K562 (cell line): Measurements from ENCODE around the gene GAA. TPM values are rescaled to one million over a fixed set of nuclear protein-coding genes. Genes with fewer than 3 reads are reported as not detected.

Source experiments
- AFF4 ChIP-seq: sonication (generic); formaldehyde crosslinking; IDR thresholded peaks from 2 replicates; pipeline ENCODE4 v1.8.0; 2023; ENCODE audit warnings: mild to moderate bottlenecking, missing genetic modification reagents
- BRCA1 ChIP-seq, 2 experiments: fragments of 450-650 bp in 1 of 2; sonication (generic) in 1 of 2; formaldehyde crosslinking in 1 of 2; IDR thresholded peaks; 2 replicates each; pipeline versions ENCODE4 v1.5.0 to v1.6.1; 2017 to 2020; ENCODE audit warnings: mild to moderate bottlenecking in 1 of 2, missing genetic modification reagents in 1 of 2
- ETV5 ChIP-seq: sonication (generic); formaldehyde crosslinking; IDR thresholded peaks from 2 replicates; pipeline ENCODE4 v1.4.0; 2020; ENCODE audit warnings: low read depth, mild to moderate bottlenecking, missing genetic modification reagents
- FOXA3 ChIP-seq, 2 experiments: fragments of 450-650 bp in 1 of 2; sonication (generic) in 1 of 2; formaldehyde crosslinking; IDR thresholded peaks in 1 of 2; conservative IDR thresholded peaks in 1 of 2; 2 replicates each; pipeline versions ENCODE4 v1.4.0 to v1.8.0; 2020 to 2022; ENCODE audit warnings: mild to moderate bottlenecking in 2 of 2, missing genetic modification reagents in 1 of 2
- GABPA ChIP-seq: fragments of 200-800 bp; sonication (Bioruptor generic); conservative IDR thresholded peaks from 2 replicates; pipeline ENCODE4 v1.6.1; 2016; ENCODE audit warnings: low read depth, missing genetic modification characterization, missing compliant biosample characterization
- HDAC1 ChIP-seq, 2 experiments: fragments of 450-650 bp; IDR thresholded peaks; 2 replicates each; pipeline ENCODE4 v1.6.1; 2016 to 2017; ENCODE audit warnings: inconsistent platforms in 1 of 2, mild to moderate bottlenecking in 1 of 2, moderate library complexity in 1 of 2
- HMGXB4 ChIP-seq: sonication (generic); formaldehyde crosslinking; IDR thresholded peaks from 2 replicates; pipeline ENCODE4 v1.8.1; 2023; ENCODE audit warnings: mild to moderate bottlenecking, missing genetic modification reagents
- HSF4 ChIP-seq: fragments of 250-450 bp; sonication (Bioruptor Pico); IDR thresholded peaks from 2 replicates; pipeline ENCODE4 v2.1.2; 2022; ENCODE audit warnings: mild to moderate bottlenecking, moderate library complexity, borderline replicate concordance
- MYNN ChIP-seq, 2 experiments: sonication (generic); formaldehyde crosslinking in 1 of 2; IDR thresholded peaks; 2 replicates each; pipeline versions ENCODE4 v1.5.0 to v1.6.1; 2016 to 2020; ENCODE audit warnings: antibody characterized with exemption in 1 of 2, missing genetic modification reagents in 1 of 2
- NR2C2 ChIP-seq, 2 experiments: fragments of 200-800 bp in 1 of 2; sonication (Bioruptor generic) in 1 of 2; sonication (generic) in 1 of 2; formaldehyde crosslinking in 1 of 2; IDR thresholded peaks; 2 replicates each; pipeline versions ENCODE4 v1.6.1 to v1.8.0; 2016 to 2022; ENCODE audit warnings: mild to moderate bottlenecking in 1 of 2, missing compliant biosample characterization in 1 of 2, missing genetic modification characterization in 1 of 2, missing genetic modification reagents in 1 of 2
- NR4A1 ChIP-seq, 2 experiments: fragments of 250-450 bp in 1 of 2; fragments of 450-650 bp in 1 of 2; sonication (Bioruptor Pico) in 1 of 2; IDR thresholded peaks; 2 replicates each; pipeline versions ENCODE4 v1.4.0 to v1.6.1; 2016 to 2020; ENCODE audit warnings: mild to moderate bottlenecking in 2 of 2, missing compliant biosample characterization in 1 of 2, missing genetic modification characterization in 1 of 2, moderate library complexity in 1 of 2
- PCBP1 ChIP-seq: fragments of 200-400 bp; formaldehyde crosslinking; IDR thresholded peaks from 2 replicates; pipeline ENCODE4 v1.6.1; 2018; ENCODE audit warnings: mild to moderate bottlenecking, low read depth, low read length; ENCODE audit not compliant: poor library complexity, severe bottlenecking
- SMARCA5 ChIP-seq: fragments of 450-650 bp; IDR thresholded peaks from 2 replicates; pipeline ENCODE4 v1.6.1; 2016
- TBP ChIP-seq: optimal IDR thresholded peaks from 2 replicates; pipeline ENCODE3; 2011; ENCODE audit warnings: low read depth, low read length, improper control_type of control experiment
- ZBTB26 ChIP-seq: fragments of 450-650 bp; formaldehyde crosslinking; IDR thresholded peaks from 2 replicates; pipeline ENCODE4 v1.4.0; 2022; ENCODE audit warnings: missing genetic modification characterization
- ZC3H4 ChIP-seq: sonication (generic); formaldehyde crosslinking; IDR thresholded peaks from 2 replicates; pipeline ENCODE4 v1.9.0; 2021; ENCODE audit warnings: missing genetic modification reagents, borderline replicate concordance
- ZNF143 ChIP-seq: sonication (generic); formaldehyde crosslinking; IDR thresholded peaks from 2 replicates; pipeline ENCODE4 v1.9.0; 2022; ENCODE audit warnings: mild to moderate bottlenecking, missing genetic modification reagents
- polyA plus RNA-seq, 8 experiments: library from polyadenylated mRNA; depleted of rRNA in 4 of 8; stranded (reverse) in 5 of 8; unstranded in 3 of 8; fragments of >200 nt; fragmentation: Nextera tagmentation in 2 of 8; fragmentation: Illumina TruSeq in 1 of 8; extraction: Ambion mirVana in 2 of 8; extraction: Trizol in 1 of 8; gene quantifications; 2 replicates each; pipeline versions ENCODE4 v1.2.1 to v1.2.3, GENCODE V29; 2011 to 2014; ENCODE audit warnings: inconsistent platforms in 1 of 8, missing spikeins in 1 of 8
- total RNA-seq, 7 experiments: library from RNA; depleted of rRNA in 6 of 7; stranded (reverse); fragments of >200 nt in 6 of 7; fragmentation: Illumina TruSeq in 2 of 7; extraction: Trizol in 2 of 7; gene quantifications; 2 replicates each; pipeline versions ENCODE4 v1.2.1 to v1.2.3, GENCODE V29; 2011 to 2021; ENCODE audit warnings: low replicate concordance in 1 of 7

GAA gene
- total and polyA plus RNA-seq, 9 of the 15 experiments (the other 6 are each of a cell fraction or from before 2014, with no cell fraction given) = 0.15 to 6.4 (median 1.7) TPM

GRCh38 chr17:80146121-80147034 is 45.0 kb downstream of the GAA start (continued):
- 0 out of 2 replicates have a peak, but pooled peaks have one; percentile 20 for TF ChIP-seq NR4A1 (CRISPR knock-in tag; IDR thresholded peaks at IDR 0.05)
- TF ChIP-seq NR4A1 (tag; IDR thresholded peaks at IDR 0.05) = no peak
- 0 out of 4 replicates have a peak, but pooled peaks of 1 of the 2 experiments have one; percentile 71 for TF ChIP-seq FOXA3 (CRISPR knock-in tag; conservative IDR thresholded peaks at IDR 0.05 in 1 of 2, IDR thresholded peaks at IDR 0.05 in 1 of 2)
- TF ChIP-seq GABPA (tag) = 0 out of 2 replicates have a peak, but pooled peaks have one; percentile 37
- TF ChIP-seq HSF4 (CRISPR knock-in tag) = no peak
- TF ChIP-seq PCBP1 = no peak
- TF ChIP-seq HDAC1 (IDR thresholded peaks at IDR 0.05) = peak in 1 of 2 experiments; percentile 35; a peak in 1 of 4 replicates
- 0 out of 2 replicates have a peak, but pooled peaks have one; percentile 3 for TF ChIP-seq SMARCA5
- 0 out of 2 replicates have a peak, but pooled peaks have one; percentile 3 for TF ChIP-seq ZBTB26 (CRISPR knock-in tag)
- TF ChIP-seq TBP = peak; percentile 24
- peak; percentile 92 for TF ChIP-seq ZC3H4 (CRISPR knock-in tag)
- TF ChIP-seq HMGXB4 (CRISPR knock-in tag) = peak; percentile 87; the same call in 1 of the 2 replicates
- 0 out of 2 replicates have a peak, but pooled peaks have one; percentile 2 for TF ChIP-seq ETV5
- TF ChIP-seq MYNN (IDR thresholded peaks at IDR 0.05) = no peak
- no peak for TF ChIP-seq MYNN (CRISPR knock-in tag; IDR thresholded peaks at IDR 0.05)
- TF ChIP-seq ZNF143 (CRISPR knock-in tag) = 0 out of 2 replicates have a peak, but pooled peaks have one; percentile 44
- TF ChIP-seq NR2C2 (CRISPR knock-in tag; IDR thresholded peaks at IDR 0.05) = peak; percentile 84
- peak; percentile 81; the same call in 1 of the 2 replicates for TF ChIP-seq NR2C2 (tag; IDR thresholded peaks at IDR 0.05)
- TF ChIP-seq BRCA1 (IDR thresholded peaks at IDR 0.05) = no peak
- TF ChIP-seq BRCA1 (CRISPR knock-in tag; IDR thresholded peaks at IDR 0.05) = 0 out of 2 replicates have a peak, but pooled peaks have one; percentile 69
- peak; percentile 22; the same call in 1 of the 2 replicates for TF ChIP-seq AFF4 (CRISPR knock-in tag)
